K562 (cell line): Measurements from ENCODE around the gene CRAT. TPM values are rescaled to one million over a fixed set of nuclear protein-coding genes. Genes with fewer than 3 reads are reported as not detected.
A peak's percentile ranks its signal among the peaks of the same experiment; 100 is the strongest.
"Not testable (repeated sequence)": the region's sequence is repeated elsewhere in the genome, so short reads cannot be mapped to it uniquely, and the experiment has no call there.

Experiments used
- ATAC-seq: fragments of 200-7000 bp; cut with Tn5 transposase; 3 replicates; pipeline ENCODE4 v1.9.1; 2020; ENCODE audit warnings: moderate library complexity
- BruUV-seq: library from RNA; stranded (reverse); fragments of 400-500 nt; replicated peaks from 2 replicates; lab custom pipeline; 2021; lab: Mats Ljungman, UMichigan
- CTCF ChIA-PET: fragments of 300-600 bp; formaldehyde crosslinking; extraction: SDS; loops from one replicate; lab custom pipeline; 2021; ENCODE audit warnings: low intra/inter-chr PET ratio; lab: Yijun Ruan, JAX
- POLR2A ChIA-PET: fragments of 300-600, 350-650 bp; sonication (Branson Sonifier 250); formaldehyde crosslinking; extraction: SDS; loops from one replicate; lab custom pipeline; 2021; ENCODE audit warnings: antibody characterized with exemption, inconsistent platforms; lab: Yijun Ruan, JAX
- DNase-seq, 4 experiments: peaks; one replicate each; pipeline versions ENCODE4 v3.0.0 to v3.0.0-alpha.2; 2011 to 2018; ENCODE audit warnings: low spot score in 3 of 4, mixed read lengths in 3 of 4; ENCODE audit errors: extremely low read depth in 1 of 4
- FAIRE-seq: peaks from 2 replicates; lab custom pipeline; 2011; peaks lifted over from hg19 to GRCh38; lab: Jason Lieb, UNC
- H2AFZ ChIP-seq: 2 replicates; pipeline ENCODE4 v1.6.0; 2011; ENCODE audit warnings: low read depth, low read length, control low read depth, inconsistent platforms
- H3K27ac ChIP-seq: fragments of 200-600 bp; 3 replicates; pipeline ENCODE4 v1.8.0; 2011; ENCODE audit warnings: low read depth, mild to moderate bottlenecking, control low read depth, inconsistent platforms, low read length, moderate library complexity, mixed read lengths; ENCODE audit errors: extremely low read depth
- H3K27me3 ChIP-seq, 2 experiments: fragments of 300-600 bp in 1 of 2; 2 replicates in 1 of 2; 3 replicates in 1 of 2; pipeline versions ENCODE4 v1.6.0 to v1.8.0; 2011; ENCODE audit warnings: inconsistent platforms in 2 of 2, low read length in 2 of 2, mild to moderate bottlenecking in 1 of 2, mixed read lengths in 1 of 2, moderate library complexity in 1 of 2; ENCODE audit not compliant: control insufficient read depth in 2 of 2, insufficient read depth in 2 of 2
- H3K36me3 ChIP-seq: fragments of 300-600 bp; 3 replicates; pipeline ENCODE4 v1.8.0; 2011; ENCODE audit warnings: mild to moderate bottlenecking, low read length, inconsistent platforms; ENCODE audit not compliant: control insufficient read depth, insufficient read depth
- H3K4me1 ChIP-seq, 2 experiments: fragments of 200-600 bp in 1 of 2; replicated peaks in 1 of 2; 2 replicates in 1 of 2; 3 replicates in 1 of 2; pipeline versions ENCODE4 v1.5.1 to v1.8.0; 2011; ENCODE audit warnings: inconsistent platforms in 2 of 2, low read length in 2 of 2, mild to moderate bottlenecking in 1 of 2, mixed read lengths in 1 of 2, moderate library complexity in 1 of 2; ENCODE audit not compliant: control insufficient read depth in 2 of 2, insufficient read depth in 2 of 2
- H3K4me2 ChIP-seq: 2 replicates; pipeline ENCODE4 v1.6.1; 2011; ENCODE audit warnings: low read length, control low read depth, inconsistent platforms, mixed read lengths; ENCODE audit not compliant: insufficient read depth
- H3K4me3 ChIP-seq: fragments of 200-600 bp; sonication (generic), shearing (Covaris generic); 2 replicates; pipeline ENCODE4 v1.5.1; 2016; ENCODE audit warnings: control low read depth, inconsistent platforms
- H3K79me2 ChIP-seq: fragments of 200-600 bp; 3 replicates; pipeline ENCODE4 v1.8.0; 2011; ENCODE audit warnings: low read length, inconsistent platforms; ENCODE audit not compliant: control insufficient read depth, insufficient read depth
- H3K9ac ChIP-seq, 2 experiments: 2 replicates each; pipeline versions ENCODE4 v1.6.0 to v1.6.1; 2011; ENCODE audit warnings: low read depth in 2 of 2, low read length in 2 of 2, control low read depth in 1 of 2, inconsistent platforms in 1 of 2, mild to moderate bottlenecking in 1 of 2, mixed read lengths in 1 of 2; ENCODE audit not compliant: insufficient read depth in 1 of 2
- H3K9me1 ChIP-seq: one replicate; pipeline ENCODE4 v1.6.0; 2011; ENCODE audit warnings: inconsistent platforms, mild to moderate bottlenecking, low read length, moderate library complexity; ENCODE audit not compliant: control insufficient read depth, insufficient read depth
- H3K9me3 ChIP-seq: replicated peaks from 2 replicates; pipeline ENCODE4 v1.5.1; 2011; ENCODE audit warnings: low read depth, low read length, inconsistent platforms; ENCODE audit not compliant: control insufficient read depth, insufficient read depth
- H4K20me1 ChIP-seq: replicated peaks from 2 replicates; pipeline ENCODE4 v1.6.1; 2011; ENCODE audit warnings: low read length, inconsistent platforms, mixed read lengths; ENCODE audit not compliant: control insufficient read depth, insufficient read depth
- GABPB1 ChIP-seq: sonication (generic); formaldehyde crosslinking; IDR thresholded peaks from 2 replicates; pipeline ENCODE4 v1.8.0; 2022; ENCODE audit warnings: mild to moderate bottlenecking, missing genetic modification reagents
- HDAC1 ChIP-seq, 2 experiments: fragments of 450-650 bp; IDR thresholded peaks; 2 replicates each; pipeline ENCODE4 v1.6.1; 2016 to 2017; ENCODE audit warnings: inconsistent platforms in 1 of 2, mild to moderate bottlenecking in 1 of 2, moderate library complexity in 1 of 2
- TBP ChIP-seq: optimal IDR thresholded peaks from 2 replicates; pipeline ENCODE3; 2011; ENCODE audit warnings: low read depth, low read length, improper control_type of control experiment
- ZNF146 ChIP-seq: IDR thresholded peaks from one replicate; pipeline ENCODE4 v1.6.1; 2018; ENCODE audit warnings: missing compliant biosample characterization; ENCODE audit not compliant: unreplicated experiment
- WGBS: fragments of 100-300 bp; shearing (Covaris generic); methylation state at CpG from one replicate; pipeline ENCODE4 v1.1.6; 2016; ENCODE audit warnings: low coverage, mixed read lengths; ENCODE audit not compliant: insufficient coverage; ENCODE audit errors: missing lambda C conversion rate; 5-methylcytosine and 5-hydroxymethylcytosine counted together
- in situ Hi-C: fragments of 300-500 bp; cut with MboI; formaldehyde crosslinking; loops from 4 replicates; pipeline ENCODE4 v1.15.0; 2018; ENCODE audit warnings: inconsistent platforms, mixed read lengths
- intact Hi-C: fragments of 100-400 bp; cut with micrococcal nuclease; formaldehyde crosslinking; loops from 2 replicates; pipeline ENCODE4 v1.14.2; 2022
- polyA plus RNA-seq, 8 experiments: library from polyadenylated mRNA; depleted of rRNA in 4 of 8; stranded (reverse) in 5 of 8; unstranded in 3 of 8; fragments of >200 nt; fragmentation: Nextera tagmentation in 2 of 8; fragmentation: Illumina TruSeq in 1 of 8; extraction: Ambion mirVana in 2 of 8; extraction: Trizol in 1 of 8; gene quantifications; 2 replicates each; pipeline versions ENCODE4 v1.2.1 to v1.2.3, GENCODE V29; 2011 to 2014; ENCODE audit warnings: inconsistent platforms in 1 of 8, missing spikeins in 1 of 8
- total RNA-seq, 7 experiments: library from RNA; depleted of rRNA in 6 of 7; stranded (reverse); fragments of >200 nt in 6 of 7; fragmentation: Illumina TruSeq in 2 of 7; extraction: Trizol in 2 of 7; gene quantifications; 2 replicates each; pipeline versions ENCODE4 v1.2.1 to v1.2.3, GENCODE V29; 2011 to 2021; ENCODE audit warnings: low replicate concordance in 1 of 7

Gene CRAT
- total and polyA plus RNA-seq, 9 of the 15 experiments (the other 6 are each of a cell fraction or from before 2014, with no cell fraction given): 0.20 to 13.8 (median 5.4) TPM

DNA sequence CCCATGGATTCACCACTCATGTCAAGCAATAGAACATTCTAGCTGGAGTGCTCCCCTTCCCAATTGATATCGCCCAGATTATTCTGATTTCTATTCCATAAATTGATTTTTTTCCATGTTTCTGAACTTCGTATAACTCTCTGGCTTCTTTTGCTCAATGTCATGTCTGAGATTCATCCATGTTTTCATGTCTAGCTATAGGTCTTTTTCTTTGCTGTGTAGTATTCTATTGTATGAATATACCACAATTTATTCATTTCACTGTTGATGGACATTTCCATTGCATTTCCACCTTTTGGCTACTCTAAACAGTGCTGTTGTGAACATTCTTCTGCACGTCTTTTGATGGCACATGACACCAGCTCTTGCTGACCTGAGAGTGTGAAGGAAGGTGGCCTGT, 20.2 kb upstream of the CRAT start:
- ATAC-seq (no peak), DNase-seq (no peak), FAIRE-seq (no peak)
- WGBS: 67% methylated on average over 3 of the region's 3 CpGs
- ChIA-PET CTCF (interaction anchor here (0.6 to 3.6 kb wide), 4 partner anchors 11 to 494 kb away, joined by 3 to 36 read pairs (median 6); no protein-coding TSS in a partner anchor), POLR2A (interaction anchor here (0.7 to 2.0 kb wide), 3 partner anchors 17 to 479 kb away, joined by 3 to 5 read pairs (median 5); no protein-coding TSS in a partner anchor)
- Histone ChIP-seq H3K9ac (no peak overlapping the region), H3K27ac (no peak overlapping the region), H3K4me1 (peaks cover 0 to 9% of the 10 kb centered on the region in 2 experiments; a peak in 3 of 5 replicates), H3K4me2 (no peak overlapping the region), H3K79me2 (no peaks in the 10 kb centered on the region), H3K36me3 (peaks cover 80% of the 10 kb centered on the region), H2AFZ (no peak overlapping the region), H3K4me3 (no peak overlapping the region), H4K20me1 (no peaks in the 10 kb centered on the region), H3K9me3 (no peaks in the 10 kb centered on the region), H3K27me3 (no peaks in the 10 kb centered on the region), H3K9me1 (no peaks in the 10 kb centered on the region)
- BruUV-seq: no TSS peak
- TF ChIP-seq HDAC1 (IDR thresholded peaks at IDR 0.05) (no peak), TBP (peak; percentile 3), ZNF146 (peak; percentile 31), GABPB1 (CRISPR knock-in tag) (no peak)
- intact Hi-C loops (loop anchor here (10.0 kb wide), 1 partner anchor 654 kb away; no protein-coding TSS in a partner anchor), in situ Hi-C loops (loop anchor here (5.0 kb wide), 1 partner anchor 487 kb away; no protein-coding TSS in a partner anchor)

- not testable (repeated sequence) for BruUV-seq, H3K4me1 ChIP-seq, H3K27me3 ChIP-seq, ATAC-seq, FAIRE-seq, H3K4me2 ChIP-seq, H3K27ac ChIP-seq, H3K9me3 ChIP-seq, DNase-seq, H2AFZ ChIP-seq, H3K4me3 ChIP-seq, H3K79me2 ChIP-seq, H3K9ac ChIP-seq, H4K20me1 ChIP-seq, H3K9me1 ChIP-seq
- WGBS: 93% methylated on average over 7 of the region's 7 CpGs
- in situ Hi-C loops (loop anchor here (5.0 kb wide), 1 partner anchor 487 kb away; no protein-coding TSS in a partner anchor), intact Hi-C loops (loop anchor here (10.0 kb wide), 1 partner anchor 655 kb away; no protein-coding TSS in a partner anchor)
- ChIA-PET CTCF (interaction anchor here (0.7 to 3.6 kb wide), 2 partner anchors 11 to 480 kb away, joined by 3 to 36 read pairs; no protein-coding TSS in a partner anchor), POLR2A (interaction anchor here (0.6 to 2.0 kb wide), 4 partner anchors 17 to 479 kb away, joined by 3 to 5 read pairs (median 5); no protein-coding TSS in a partner anchor)
- H3K36me3 ChIP-seq: peaks cover 77% of the 10 kb centered on the region
Measured at GRCh38 chr9:129130271-129130670, 19.7 kb upstream of the CRAT start.
